Liver (tissue), 9 donors: ENCODE data around the gene CES2. TPM values are rescaled to one million over a fixed set of nuclear protein-coding genes. Genes with fewer than 3 reads are reported as not detected.

Experiments used
- DNase-seq: peaks from one replicate; pipeline ENCODE4 v3.0.0-alpha.2; 2017; ENCODE audit warnings: low spot score
- H3K27ac ChIP-seq, 2 donors: one replicate each; pipeline ENCODE4 v1.7.0; 2013; ENCODE audit warnings: inconsistent platforms in 2 of 2, low read length in 2 of 2, control low read depth in 1 of 2, low read depth in 1 of 2, mild to moderate bottlenecking in 1 of 2
- H3K27me3 ChIP-seq, 4 donors: one replicate each; pipeline versions ENCODE4 v1.6.1 to v1.7.0; 2013; ENCODE audit warnings: low read length in 3 of 4, inconsistent platforms in 1 of 4, mild to moderate bottlenecking in 1 of 4, moderate library complexity in 1 of 4; ENCODE audit not compliant: control insufficient read depth in 4 of 4, insufficient read depth in 4 of 4
- H3K36me3 ChIP-seq, 4 donors: one replicate each; pipeline versions ENCODE4 v1.6.1 to v1.7.0; 2013; ENCODE audit warnings: low read length in 3 of 4, mild to moderate bottlenecking in 3 of 4, low read depth in 1 of 4, moderate library complexity in 1 of 4; ENCODE audit not compliant: control insufficient read depth in 4 of 4, insufficient read depth in 3 of 4
- H3K4me1 ChIP-seq, 4 donors: one replicate each; pipeline versions ENCODE4 v1.6.1 to v1.7.0; 2013; ENCODE audit warnings: low read length in 3 of 4, mild to moderate bottlenecking in 3 of 4, moderate library complexity in 1 of 4; ENCODE audit not compliant: control insufficient read depth in 4 of 4, insufficient read depth in 4 of 4
- H3K4me3 ChIP-seq, 3 donors: one replicate each; pipeline versions ENCODE4 v1.6.1 to v1.7.0; 2013; ENCODE audit warnings: low read length in 3 of 3, control low read depth in 1 of 3, low read depth in 1 of 3, mild to moderate bottlenecking in 1 of 3
- H3K9ac ChIP-seq, 2 donors: one replicate each; pipeline ENCODE4 v1.7.0; 2013; ENCODE audit warnings: low read length in 2 of 2, mild to moderate bottlenecking in 2 of 2, moderate library complexity in 2 of 2, control low read depth in 1 of 2, low read depth in 1 of 2
- H3K9me3 ChIP-seq, 4 donors: one replicate each; pipeline versions ENCODE4 v1.6.1 to v1.7.0; 2013; ENCODE audit warnings: low read length in 3 of 4; ENCODE audit not compliant: control insufficient read depth in 4 of 4
- EGR1 ChIP-seq, 2 donors: IDR thresholded peaks; 2 replicates each; pipeline ENCODE4 v1.6.1; 2016 to 2018; ENCODE audit warnings: antibody characterized with exemption in 2 of 2, low read depth in 2 of 2
- FOXA1 ChIP-seq: IDR thresholded peaks from 2 replicates; pipeline ENCODE4 v1.6.1; 2016; ENCODE audit warnings: antibody characterized with exemption
- FOXA2 ChIP-seq: IDR thresholded peaks from 2 replicates; pipeline ENCODE4 v1.6.1; 2016; ENCODE audit warnings: antibody characterized with exemption
- GABPA ChIP-seq, 2 donors: IDR thresholded peaks in 1 of 2; conservative IDR thresholded peaks in 1 of 2; 2 replicates each; pipeline ENCODE4 v1.6.1; 2016; ENCODE audit warnings: antibody characterized with exemption in 2 of 2, mild to moderate bottlenecking in 1 of 2, moderate library complexity in 1 of 2
- HNF4A ChIP-seq, 2 donors: conservative IDR thresholded peaks; 2 replicates each; pipeline ENCODE4 v1.6.1; 2016; ENCODE audit warnings: antibody characterized with exemption in 2 of 2, mild to moderate bottlenecking in 2 of 2
- HNF4G ChIP-seq: IDR thresholded peaks from 2 replicates; pipeline ENCODE4 v1.6.1; 2016; ENCODE audit warnings: antibody characterized with exemption
- JUND ChIP-seq, 2 donors: IDR thresholded peaks; 2 replicates each; pipeline ENCODE4 v1.6.1; 2016; ENCODE audit warnings: antibody characterized with exemption in 2 of 2
- NR2F2 ChIP-seq: IDR thresholded peaks from 2 replicates; pipeline ENCODE4 v1.6.1; 2016; ENCODE audit warnings: antibody characterized with exemption
- RAD21 ChIP-seq, 2 donors: IDR thresholded peaks; 2 replicates each; pipeline ENCODE4 v1.6.1; 2016; ENCODE audit warnings: antibody characterized with exemption in 2 of 2, mild to moderate bottlenecking in 2 of 2
- RXRA ChIP-seq, 2 donors: IDR thresholded peaks; 2 replicates each; pipeline ENCODE4 v1.6.1; 2017 to 2018; ENCODE audit warnings: antibody characterized with exemption in 2 of 2, mild to moderate bottlenecking in 1 of 2
- SP1 ChIP-seq: IDR thresholded peaks from 2 replicates; pipeline ENCODE4 v1.6.1; 2018; ENCODE audit warnings: antibody characterized with exemption, mild to moderate bottlenecking
- TAF1 ChIP-seq: conservative IDR thresholded peaks from 2 replicates; pipeline ENCODE4 v1.6.1; 2016; ENCODE audit warnings: antibody characterized with exemption, mild to moderate bottlenecking
- YY1 ChIP-seq: IDR thresholded peaks from 2 replicates; pipeline ENCODE4 v1.6.1; 2016; ENCODE audit warnings: antibody characterized with exemption, mild to moderate bottlenecking
- WGBS: extraction: QIAGEN DNeasy Blood & Tissue Kit; methylation state at CpG from one replicate; pipeline ENCODE4 v1.1.7; 2013; 5-methylcytosine and 5-hydroxymethylcytosine counted together
- polyA plus RNA-seq, 2 donors: library from polyadenylated mRNA; stranded (reverse) in 1 of 2; unstranded in 1 of 2; fragments of 200-250 nt in 1 of 2; fragments of >200 nt in 1 of 2; fragmentation: Nextera tagmentation in 1 of 2; extraction: Ambion mirVana in 1 of 2; gene quantifications; one replicate each; pipeline versions ENCODE4 v1.2.1 to v1.2.3, GENCODE V29; 2013 to 2015
- total RNA-seq, 2 donors: library from RNA; depleted of rRNA; stranded (reverse); fragments of >200 nt; gene quantifications; one replicate each; pipeline ENCODE4 v1.2.3, GENCODE V29; 2014
- TF ChIP-seq, protein P1 (sequence below): IDR thresholded peaks from 2 replicates; pipeline ENCODE4 v1.6.1; 2016; ENCODE audit warnings: antibody characterized with exemption, mild to moderate bottlenecking
- TF ChIP-seq, protein P2 (sequence below): IDR thresholded peaks from 2 replicates; pipeline ENCODE4 v1.6.1; 2016; ENCODE audit warnings: antibody characterized with exemption
- TF ChIP-seq, protein P3 (sequence below): IDR thresholded peaks from 2 replicates; pipeline ENCODE4 v1.6.1; 2016; ENCODE audit warnings: antibody characterized with exemption
- TF ChIP-seq, protein P4 (sequence below): IDR thresholded peaks from 2 replicates; pipeline ENCODE4 v1.6.1; 2016; ENCODE audit warnings: antibody characterized with exemption
- TF ChIP-seq, protein P5 (sequence below): fragments of 150-350 bp; IDR thresholded peaks from 2 replicates; pipeline ENCODE4 v1.5.1; 2017; ENCODE audit warnings: improper control_type of control experiment, low read depth, low read length; ENCODE audit not compliant: missing input control
- donor health status: healthy.
- donor health status: healthy.
- donor health status: healthy.
- donor health status: healthy.
- donor health status: healthy.

Gene CES2
- total and polyA plus RNA-seq, 4 donors: 21.2 to 200 (median 182) TPM

DNA sequence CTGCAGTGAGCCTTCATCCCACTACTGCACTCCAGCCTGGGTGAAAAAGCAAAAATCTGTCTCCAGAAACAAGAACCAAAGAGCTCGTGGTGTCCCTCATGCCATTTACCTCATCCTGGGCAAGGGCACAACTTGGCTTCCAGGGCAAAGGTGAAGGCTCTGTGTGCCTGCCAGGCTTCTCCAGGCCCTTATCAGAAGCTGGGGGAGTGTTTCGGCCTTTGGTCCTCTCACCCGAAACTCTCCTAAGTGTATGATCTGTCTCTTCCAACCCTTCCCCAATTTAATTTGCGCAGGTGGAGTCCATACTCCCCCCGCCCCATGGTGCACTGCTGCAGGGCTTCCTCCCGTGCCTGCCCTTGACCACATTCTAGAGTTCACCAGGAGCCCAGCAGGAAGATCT lies 1.1 kb downstream of the CES2 start:
- peak overlapping the region; percentile 89 to 93 for H3K9ac ChIP-seq
- peaks cover 17 to 23% (median 20%) of the 10 kb centered on the region in 4 donors for H3K36me3 ChIP-seq
- DNase-seq: no peak

More for the DNA sequence above, 1.1 kb downstream of the CES2 start:
- Histone ChIP-seq H3K4me3 (peak overlapping the region; percentile 77 to 93 (median 81)), H3K9me3 (no peaks in the 10 kb centered on the region), H3K4me1 (peaks cover 10 to 62% (median 54%) of the 10 kb centered on the region in 4 donors), H3K27me3 (no peaks in the 10 kb centered on the region), H3K27ac (peak overlapping the region; percentile 94 to 96)
- 29% methylated on average over 6 of the region's 6 CpGs for WGBS
- TF ChIP-seq SP1: peak; percentile 55
- TF ChIP-seq HNF4A (conservative IDR thresholded peaks at IDR 0.05): peak; percentile 76 to 87
- TF ChIP-seq HNF4G: peak; percentile 41
- TF ChIP-seq, protein P1, sequence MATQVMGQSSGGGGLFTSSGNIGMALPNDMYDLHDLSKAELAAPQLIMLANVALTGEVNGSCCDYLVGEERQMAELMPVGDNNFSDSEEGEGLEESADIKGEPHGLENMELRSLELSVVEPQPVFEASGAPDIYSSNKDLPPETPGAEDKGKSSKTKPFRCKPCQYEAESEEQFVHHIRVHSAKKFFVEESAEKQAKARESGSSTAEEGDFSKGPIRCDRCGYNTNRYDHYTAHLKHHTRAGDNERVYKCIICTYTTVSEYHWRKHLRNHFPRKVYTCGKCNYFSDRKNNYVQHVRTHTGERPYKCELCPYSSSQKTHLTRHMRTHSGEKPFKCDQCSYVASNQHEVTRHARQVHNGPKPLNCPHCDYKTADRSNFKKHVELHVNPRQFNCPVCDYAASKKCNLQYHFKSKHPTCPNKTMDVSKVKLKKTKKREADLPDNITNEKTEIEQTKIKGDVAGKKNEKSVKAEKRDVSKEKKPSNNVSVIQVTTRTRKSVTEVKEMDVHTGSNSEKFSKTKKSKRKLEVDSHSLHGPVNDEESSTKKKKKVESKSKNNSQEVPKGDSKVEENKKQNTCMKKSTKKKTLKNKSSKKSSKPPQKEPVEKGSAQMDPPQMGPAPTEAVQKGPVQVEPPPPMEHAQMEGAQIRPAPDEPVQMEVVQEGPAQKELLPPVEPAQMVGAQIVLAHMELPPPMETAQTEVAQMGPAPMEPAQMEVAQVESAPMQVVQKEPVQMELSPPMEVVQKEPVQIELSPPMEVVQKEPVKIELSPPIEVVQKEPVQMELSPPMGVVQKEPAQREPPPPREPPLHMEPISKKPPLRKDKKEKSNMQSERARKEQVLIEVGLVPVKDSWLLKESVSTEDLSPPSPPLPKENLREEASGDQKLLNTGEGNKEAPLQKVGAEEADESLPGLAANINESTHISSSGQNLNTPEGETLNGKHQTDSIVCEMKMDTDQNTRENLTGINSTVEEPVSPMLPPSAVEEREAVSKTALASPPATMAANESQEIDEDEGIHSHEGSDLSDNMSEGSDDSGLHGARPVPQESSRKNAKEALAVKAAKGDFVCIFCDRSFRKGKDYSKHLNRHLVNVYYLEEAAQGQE: peak; percentile 49
- TF ChIP-seq TAF1: no peak
- peak; percentile 67 for TF ChIP-seq YY1
- TF ChIP-seq FOXA1: no peak
- TF ChIP-seq, protein P2, sequence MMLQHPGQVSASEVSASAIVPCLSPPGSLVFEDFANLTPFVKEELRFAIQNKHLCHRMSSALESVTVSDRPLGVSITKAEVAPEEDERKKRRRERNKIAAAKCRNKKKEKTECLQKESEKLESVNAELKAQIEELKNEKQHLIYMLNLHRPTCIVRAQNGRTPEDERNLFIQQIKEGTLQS: no peak
- TF ChIP-seq, protein P3, sequence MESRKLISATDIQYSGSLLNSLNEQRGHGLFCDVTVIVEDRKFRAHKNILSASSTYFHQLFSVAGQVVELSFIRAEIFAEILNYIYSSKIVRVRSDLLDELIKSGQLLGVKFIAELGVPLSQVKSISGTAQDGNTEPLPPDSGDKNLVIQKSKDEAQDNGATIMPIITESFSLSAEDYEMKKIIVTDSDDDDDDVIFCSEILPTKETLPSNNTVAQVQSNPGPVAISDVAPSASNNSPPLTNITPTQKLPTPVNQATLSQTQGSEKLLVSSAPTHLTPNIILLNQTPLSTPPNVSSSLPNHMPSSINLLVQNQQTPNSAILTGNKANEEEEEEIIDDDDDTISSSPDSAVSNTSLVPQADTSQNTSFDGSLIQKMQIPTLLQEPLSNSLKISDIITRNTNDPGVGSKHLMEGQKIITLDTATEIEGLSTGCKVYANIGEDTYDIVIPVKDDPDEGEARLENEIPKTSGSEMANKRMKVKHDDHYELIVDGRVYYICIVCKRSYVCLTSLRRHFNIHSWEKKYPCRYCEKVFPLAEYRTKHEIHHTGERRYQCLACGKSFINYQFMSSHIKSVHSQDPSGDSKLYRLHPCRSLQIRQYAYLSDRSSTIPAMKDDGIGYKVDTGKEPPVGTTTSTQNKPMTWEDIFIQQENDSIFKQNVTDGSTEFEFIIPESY: no peak
- TF ChIP-seq GABPA (IDR thresholded peaks at IDR 0.05 in 1 of 2, conservative IDR thresholded peaks at IDR 0.05 in 1 of 2): peak in 1 of 2 donors; percentile 10
- no peak for TF ChIP-seq NR2F2
- TF ChIP-seq RXRA (IDR thresholded peaks at IDR 0.05): peak; percentile 84 to 93
- TF ChIP-seq, protein P4, sequence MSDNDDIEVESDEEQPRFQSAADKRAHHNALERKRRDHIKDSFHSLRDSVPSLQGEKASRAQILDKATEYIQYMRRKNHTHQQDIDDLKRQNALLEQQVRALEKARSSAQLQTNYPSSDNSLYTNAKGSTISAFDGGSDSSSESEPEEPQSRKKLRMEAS: peak; percentile 57
- TF ChIP-seq FOXA2: no peak
- peak in 1 of 2 donors; percentile 64 for TF ChIP-seq JUND (IDR thresholded peaks at IDR 0.05)
- peak; percentile 6 to 9 for TF ChIP-seq RAD21 (IDR thresholded peaks at IDR 0.05)
- TF ChIP-seq, protein P5, sequence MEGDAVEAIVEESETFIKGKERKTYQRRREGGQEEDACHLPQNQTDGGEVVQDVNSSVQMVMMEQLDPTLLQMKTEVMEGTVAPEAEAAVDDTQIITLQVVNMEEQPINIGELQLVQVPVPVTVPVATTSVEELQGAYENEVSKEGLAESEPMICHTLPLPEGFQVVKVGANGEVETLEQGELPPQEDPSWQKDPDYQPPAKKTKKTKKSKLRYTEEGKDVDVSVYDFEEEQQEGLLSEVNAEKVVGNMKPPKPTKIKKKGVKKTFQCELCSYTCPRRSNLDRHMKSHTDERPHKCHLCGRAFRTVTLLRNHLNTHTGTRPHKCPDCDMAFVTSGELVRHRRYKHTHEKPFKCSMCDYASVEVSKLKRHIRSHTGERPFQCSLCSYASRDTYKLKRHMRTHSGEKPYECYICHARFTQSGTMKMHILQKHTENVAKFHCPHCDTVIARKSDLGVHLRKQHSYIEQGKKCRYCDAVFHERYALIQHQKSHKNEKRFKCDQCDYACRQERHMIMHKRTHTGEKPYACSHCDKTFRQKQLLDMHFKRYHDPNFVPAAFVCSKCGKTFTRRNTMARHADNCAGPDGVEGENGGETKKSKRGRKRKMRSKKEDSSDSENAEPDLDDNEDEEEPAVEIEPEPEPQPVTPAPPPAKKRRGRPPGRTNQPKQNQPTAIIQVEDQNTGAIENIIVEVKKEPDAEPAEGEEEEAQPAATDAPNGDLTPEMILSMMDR: no peak
- TF ChIP-seq EGR1 (IDR thresholded peaks at IDR 0.05; ENCODE audit: low read depth in 2 of 2): no peak
